HUES6 (cell line): ENCODE measurements around the gene TIMM29.
A peak's percentile ranks its signal among the peaks of the same experiment; 100 is the strongest.
"Not testable (repeated sequence)": the region's sequence is repeated elsewhere in the genome, so short reads cannot be mapped to it uniquely, and the experiment has no call there.

Experiments
- H3K27ac ChIP-seq: 2 replicates; pipeline ENCODE4 v1.7.0; 2013; ENCODE audit warnings: low read depth, mild to moderate bottlenecking, low read length, inconsistent platforms
- H3K27me3 ChIP-seq: 2 replicates; pipeline ENCODE4 v1.6.1; 2013; ENCODE audit warnings: low read length; ENCODE audit not compliant: control insufficient read depth, insufficient read depth
- H3K36me3 ChIP-seq: 2 replicates; pipeline ENCODE4 v1.6.1; 2013; ENCODE audit warnings: low read length; ENCODE audit not compliant: control insufficient read depth, insufficient read depth
- H3K4me1 ChIP-seq: 2 replicates; pipeline ENCODE4 v1.6.1; 2013; ENCODE audit warnings: low read length; ENCODE audit not compliant: control insufficient read depth, insufficient read depth
- H3K4me3 ChIP-seq: 2 replicates; pipeline ENCODE4 v1.5.1; 2013; ENCODE audit warnings: low read depth, low read length
- H3K9ac ChIP-seq: one replicate; pipeline ENCODE4 v1.6.1; 2013; ENCODE audit warnings: mild to moderate bottlenecking, low read length
- H3K9me3 ChIP-seq: 2 replicates; pipeline ENCODE4 v1.6.1; 2013; ENCODE audit warnings: low read depth, low read length; ENCODE audit not compliant: control insufficient read depth, insufficient read depth

Gene TIMM29

DNA sequence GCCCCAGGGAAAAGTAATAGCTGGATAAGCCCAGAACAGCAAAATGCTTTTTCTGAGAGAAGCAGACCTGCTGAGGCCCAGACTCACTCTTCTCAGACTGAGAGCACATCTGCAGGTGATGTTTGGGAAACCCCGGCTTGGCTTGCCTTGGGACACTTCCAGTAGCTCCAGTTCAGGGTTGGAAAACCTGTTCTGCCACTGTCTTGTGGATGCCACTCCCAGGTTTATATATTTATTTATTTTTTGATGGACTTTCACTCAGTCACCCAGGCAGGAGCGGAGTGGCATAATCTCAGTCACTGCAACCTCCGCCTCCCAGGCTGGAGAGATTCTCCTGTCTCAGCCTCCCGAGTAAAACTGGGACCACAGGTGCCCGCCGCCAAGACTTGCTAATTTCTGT, 24.2 kb downstream of the TIMM29 start:
- H3K27ac ChIP-seq: no peak overlapping the region
- H3K36me3 ChIP-seq: no peaks in the 10 kb centered on the region
- H3K9ac ChIP-seq: no peak overlapping the region
- H3K27me3 ChIP-seq: no peaks in the 10 kb centered on the region
- no peaks in the 10 kb centered on the region for H3K9me3 ChIP-seq
- no peak overlapping the region for H3K4me3 ChIP-seq
- no peaks in the 10 kb centered on the region for H3K4me1 ChIP-seq

DNA sequence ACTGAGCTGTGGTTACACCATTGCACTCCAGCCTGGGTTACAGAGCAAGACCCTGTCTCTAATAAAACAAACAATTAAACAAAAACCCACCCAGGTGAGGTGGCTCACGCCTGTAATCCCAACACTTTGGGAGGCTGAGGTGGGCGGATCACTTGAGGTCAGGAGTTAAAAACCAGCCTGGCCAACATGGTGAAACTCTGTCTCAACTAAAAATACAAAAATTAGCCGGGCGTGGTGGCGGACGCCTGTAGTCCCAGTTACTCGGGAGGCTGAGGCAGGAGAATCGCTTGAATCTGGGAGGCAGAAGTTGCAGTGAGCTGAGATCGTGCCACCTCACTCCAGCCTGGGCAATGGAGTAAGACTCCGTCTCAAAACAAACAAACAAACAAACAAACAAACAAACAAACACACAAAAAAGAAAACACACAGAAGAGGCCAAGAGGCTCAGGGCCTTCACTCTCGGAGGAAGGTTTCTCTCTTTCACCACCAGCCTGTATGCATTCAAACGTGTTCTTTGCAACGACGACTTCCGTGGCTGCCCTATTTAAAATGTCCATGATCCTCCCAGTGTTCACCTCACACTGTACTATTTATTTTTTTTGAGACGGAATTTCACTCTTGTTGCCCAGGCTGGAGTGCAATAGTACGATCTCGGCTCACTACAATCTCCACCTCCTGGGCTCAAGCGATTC, 30.8 kb downstream of the TIMM29 start:
- not testable (repeated sequence) for H3K9ac ChIP-seq, H3K27ac ChIP-seq, H3K36me3 ChIP-seq, H3K27me3 ChIP-seq, H3K4me3 ChIP-seq, H3K4me1 ChIP-seq, H3K9me3 ChIP-seq

DNA sequence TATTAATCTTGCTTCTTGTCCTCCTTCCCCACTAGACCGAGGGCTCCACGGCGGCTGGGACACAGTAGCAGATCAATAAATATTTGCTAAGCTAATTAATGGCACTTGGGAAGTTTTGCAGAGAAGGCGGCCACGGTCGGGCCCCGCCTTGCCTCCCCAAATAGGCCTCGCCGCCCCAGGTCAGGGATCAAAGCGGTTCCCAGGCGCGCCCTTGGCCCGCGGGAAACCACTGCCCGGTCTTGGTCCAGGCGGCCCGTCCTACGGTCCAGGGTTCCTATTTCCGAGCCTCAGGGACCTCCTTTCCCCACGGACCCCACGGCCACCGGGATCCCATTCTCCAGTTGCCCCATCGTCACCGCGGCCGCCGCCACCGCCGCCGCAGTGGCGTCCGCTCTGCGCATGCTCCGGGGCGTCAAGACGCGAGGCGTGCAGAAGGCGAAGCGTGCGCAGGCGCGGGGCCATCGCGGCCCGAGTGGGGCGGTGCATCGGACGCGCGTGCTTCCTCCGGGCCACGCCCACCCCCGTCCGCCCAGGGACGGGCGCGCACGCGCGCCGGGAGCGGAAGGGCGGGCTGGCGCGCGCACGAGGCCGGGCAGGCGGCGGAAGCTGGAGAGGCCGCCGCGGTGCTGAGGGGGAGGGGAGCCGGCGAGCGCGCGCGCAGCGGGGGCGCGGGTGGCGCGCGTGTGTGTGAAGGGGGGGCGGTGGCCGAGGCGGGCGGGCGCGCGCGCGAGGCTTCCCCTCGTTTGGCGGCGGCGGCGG, 31.9 kb downstream of the TIMM29 start, which contains the start of gene SMARCA4:
Gene SMARCA4, plus strand, starts transcription at position 717 of the 759 bp plus-strand sequence. CDS start 23,122 bp downstream, outside the sequence.
- H3K27ac ChIP-seq: peak within 1 kb of the TSS; percentile 91
- H3K9me3 ChIP-seq: no peaks in the 10 kb centered on the region
- H3K4me3 ChIP-seq: peak within 1 kb of the TSS; percentile 94
- no peaks in the 10 kb centered on the region for H3K27me3 ChIP-seq
- H3K4me1 ChIP-seq: no peaks in the 10 kb centered on the region
- peak within 1 kb of the TSS; percentile 96 for H3K9ac ChIP-seq
- 0 out of 2 replicates have a peak, but pooled peaks cover 2% of the 10 kb centered on the region for H3K36me3 ChIP-seq

DNA sequence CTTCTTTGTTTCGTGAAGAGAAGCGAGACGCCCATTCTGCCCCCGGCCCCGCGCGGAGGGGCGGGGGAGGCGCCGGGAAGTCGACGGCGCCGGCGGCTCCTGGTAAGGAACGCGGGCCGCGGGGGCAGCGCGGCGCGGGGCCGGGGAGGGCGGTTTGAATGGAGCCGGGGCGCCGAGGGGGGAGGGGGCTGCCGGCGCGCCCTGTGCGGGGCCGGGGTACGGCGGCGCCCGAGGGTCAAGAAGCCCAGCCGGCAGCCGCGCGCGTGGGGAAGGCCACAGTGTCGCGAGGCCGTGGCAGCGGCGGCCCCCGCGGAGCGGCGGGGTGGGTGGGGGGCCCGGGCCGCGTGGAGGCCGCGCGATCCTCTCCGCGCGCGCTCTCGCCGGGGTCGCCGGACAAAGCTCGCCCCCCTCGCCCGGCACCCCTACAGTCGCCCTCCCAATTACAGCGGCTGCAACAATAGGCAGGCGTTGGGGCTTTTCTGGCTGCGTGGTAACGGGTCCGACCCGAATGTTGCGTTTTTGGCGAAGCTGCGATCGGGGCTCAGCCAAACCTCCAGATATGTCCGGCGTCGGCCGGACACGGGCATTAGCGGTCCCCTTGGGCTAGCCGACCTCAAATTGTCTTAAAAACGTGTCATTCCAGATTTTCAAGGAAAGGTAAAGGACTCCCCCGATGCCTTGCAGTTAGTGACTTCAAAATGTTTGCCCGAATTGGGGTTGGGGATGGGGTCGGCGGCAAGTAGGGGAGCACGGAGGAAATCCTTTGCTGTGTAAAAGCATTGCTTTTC, 32.7 kb downstream of the TIMM29 start:
- Histone ChIP-seq H3K4me1 (peaks cover 2% of the 10 kb centered on the region; the same call in 1 of the 2 replicates), H3K27me3 (no peaks in the 10 kb centered on the region), H3K9ac (peak overlapping the region; percentile 95), H3K9me3 (no peaks in the 10 kb centered on the region), H3K36me3 (0 out of 2 replicates have a peak, but pooled peaks cover 2% of the 10 kb centered on the region), H3K27ac (peak overlapping the region; percentile 85; the same call in 1 of the 2 replicates), H3K4me3 (peak overlapping the region; percentile 94)

DNA sequence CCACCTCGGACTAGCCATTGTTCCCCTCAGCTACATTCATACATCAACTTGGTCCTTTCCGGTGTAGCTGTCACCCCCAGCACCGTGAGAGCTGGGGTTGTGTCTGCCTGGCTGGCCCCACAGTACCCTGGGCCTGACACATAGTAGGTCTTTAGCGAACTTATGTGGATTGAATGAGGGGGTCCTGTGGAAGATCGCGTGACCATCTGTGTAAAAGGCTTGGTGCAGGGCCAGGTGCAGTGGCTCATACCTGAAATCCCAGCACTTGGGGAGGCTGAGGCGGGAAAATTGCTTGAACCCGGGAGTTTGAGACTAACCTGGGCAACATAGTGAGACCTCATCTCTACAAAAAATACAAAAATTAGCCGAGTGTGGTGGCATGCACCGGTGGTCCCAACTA, 34.3 kb downstream of the TIMM29 start:
- H3K4me3 ChIP-seq: peak overlapping the region; percentile 12; the same call in 1 of the 2 replicates
- H3K9me3 ChIP-seq: no peaks in the 10 kb centered on the region
- H3K9ac ChIP-seq: no peak overlapping the region
- no peak overlapping the region for H3K27ac ChIP-seq
- 0 out of 2 replicates have a peak, but pooled peaks cover 2% of the 10 kb centered on the region for H3K36me3 ChIP-seq
- peaks cover 3% of the 10 kb centered on the region; the same call in 1 of the 2 replicates for H3K4me1 ChIP-seq
- no peaks in the 10 kb centered on the region for H3K27me3 ChIP-seq

DNA sequence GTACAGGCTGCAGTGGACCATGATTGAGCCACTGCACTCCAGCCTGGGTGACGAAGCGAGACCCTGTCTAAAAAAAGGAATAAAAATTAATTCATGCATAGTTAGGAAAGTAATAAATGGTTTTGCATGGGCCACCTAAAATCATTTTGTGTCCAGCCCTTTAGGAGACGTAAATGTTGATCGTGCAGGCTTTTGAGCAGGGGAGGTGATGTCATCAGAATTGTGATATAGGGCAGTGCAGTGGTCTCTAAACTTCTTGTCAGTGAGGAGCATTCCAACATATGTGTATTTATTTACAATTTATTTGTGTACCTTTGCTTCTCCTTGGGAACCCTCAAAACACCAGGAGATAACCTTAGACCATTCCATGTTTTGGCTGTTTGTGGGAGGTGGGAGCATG, 35.3 kb downstream of the TIMM29 start:
- Histone ChIP-seq H3K27ac (no peak overlapping the region), H3K36me3 (0 out of 2 replicates have a peak, but pooled peaks cover 2% of the 10 kb centered on the region), H3K9me3 (no peaks in the 10 kb centered on the region), H3K4me1 (peaks cover 11% of the 10 kb centered on the region), H3K9ac (no peak overlapping the region), H3K4me3 (no peak overlapping the region), H3K27me3 (no peaks in the 10 kb centered on the region)

DNA sequence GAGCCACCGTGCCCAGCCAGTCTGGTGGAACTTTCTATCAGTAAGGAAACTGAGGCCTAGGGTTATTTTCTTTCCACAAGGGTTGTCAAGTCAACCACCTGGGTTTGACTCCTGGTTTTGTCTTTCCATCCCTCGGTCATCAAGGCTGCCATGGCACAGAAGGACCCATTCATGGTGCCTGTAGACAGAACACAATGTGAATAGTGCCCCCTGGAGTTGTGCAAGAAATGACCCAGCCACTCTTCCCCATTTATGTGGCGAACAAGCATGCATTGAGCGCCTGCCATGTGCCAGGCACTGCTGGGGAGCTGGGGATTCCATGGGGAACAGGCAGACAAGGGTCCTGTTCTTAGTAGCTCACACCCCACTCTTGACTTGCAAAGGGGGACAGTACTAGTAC, 36.3 kb downstream of the TIMM29 start:
- H3K9me3 ChIP-seq: no peaks in the 10 kb centered on the region
- 0 out of 2 replicates have a peak, but pooled peaks cover 2% of the 10 kb centered on the region for H3K36me3 ChIP-seq
- no peaks in the 10 kb centered on the region for H3K27me3 ChIP-seq
- no peak overlapping the region for H3K4me3 ChIP-seq
- no peak overlapping the region for H3K9ac ChIP-seq
- no peak overlapping the region for H3K27ac ChIP-seq
- H3K4me1 ChIP-seq: peaks cover 14% of the 10 kb centered on the region

DNA sequence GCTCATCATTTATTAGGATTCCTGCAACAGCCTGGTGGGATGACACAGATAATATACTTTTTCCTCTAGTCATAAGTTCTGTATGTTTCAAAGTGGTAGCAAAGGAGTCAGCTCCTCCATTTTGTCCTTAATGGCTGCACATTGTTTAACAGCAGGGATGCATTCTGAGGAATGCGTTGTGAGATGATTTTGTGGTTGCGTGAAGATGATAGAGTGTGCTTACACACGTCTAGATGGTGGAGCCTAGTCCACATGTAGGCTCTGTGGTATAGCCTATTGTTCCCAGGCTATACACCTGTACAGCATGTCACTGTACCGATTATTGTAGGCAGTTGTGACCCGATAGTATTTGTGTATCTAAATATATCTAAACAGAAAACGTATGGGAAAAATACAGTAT, 36.8 kb downstream of the TIMM29 start:
- H3K9me3 ChIP-seq: no peaks in the 10 kb centered on the region
- H3K36me3 ChIP-seq: 0 out of 2 replicates have a peak, but pooled peaks cover 2% of the 10 kb centered on the region
- H3K4me3 ChIP-seq: no peak overlapping the region
- H3K27me3 ChIP-seq: no peaks in the 10 kb centered on the region
- peaks cover 14% of the 10 kb centered on the region for H3K4me1 ChIP-seq
- H3K27ac ChIP-seq: no peak overlapping the region
- H3K9ac ChIP-seq: no peak overlapping the region

DNA sequence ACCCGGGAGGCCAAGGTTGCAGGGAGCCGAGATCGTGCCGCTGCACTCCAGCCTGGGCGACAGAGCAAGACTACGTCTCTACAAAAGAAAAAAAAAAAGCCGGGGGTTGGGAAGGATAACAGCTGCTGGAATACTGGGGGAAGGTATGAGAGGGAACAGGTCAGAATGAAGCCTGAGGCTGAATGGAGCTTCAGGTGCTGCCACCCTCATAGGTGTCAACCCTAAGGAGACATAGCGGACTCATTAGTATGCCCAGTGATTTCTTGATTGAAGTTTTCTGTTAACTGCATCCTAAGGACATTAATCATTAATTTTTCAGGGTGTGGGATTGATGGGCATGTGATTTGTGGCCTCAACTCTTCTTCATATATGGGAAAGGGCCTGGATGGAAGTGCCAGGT, 38.2 kb downstream of the TIMM29 start:
- Histone ChIP-seq H3K4me1 (peaks cover 14% of the 10 kb centered on the region), H3K27ac (no peak overlapping the region), H3K27me3 (no peaks in the 10 kb centered on the region), H3K4me3 (no peak overlapping the region), H3K9ac (no peak overlapping the region), H3K36me3 (peaks cover 5% of the 10 kb centered on the region; the same call in 1 of the 2 replicates), H3K9me3 (no peaks in the 10 kb centered on the region)

DNA sequence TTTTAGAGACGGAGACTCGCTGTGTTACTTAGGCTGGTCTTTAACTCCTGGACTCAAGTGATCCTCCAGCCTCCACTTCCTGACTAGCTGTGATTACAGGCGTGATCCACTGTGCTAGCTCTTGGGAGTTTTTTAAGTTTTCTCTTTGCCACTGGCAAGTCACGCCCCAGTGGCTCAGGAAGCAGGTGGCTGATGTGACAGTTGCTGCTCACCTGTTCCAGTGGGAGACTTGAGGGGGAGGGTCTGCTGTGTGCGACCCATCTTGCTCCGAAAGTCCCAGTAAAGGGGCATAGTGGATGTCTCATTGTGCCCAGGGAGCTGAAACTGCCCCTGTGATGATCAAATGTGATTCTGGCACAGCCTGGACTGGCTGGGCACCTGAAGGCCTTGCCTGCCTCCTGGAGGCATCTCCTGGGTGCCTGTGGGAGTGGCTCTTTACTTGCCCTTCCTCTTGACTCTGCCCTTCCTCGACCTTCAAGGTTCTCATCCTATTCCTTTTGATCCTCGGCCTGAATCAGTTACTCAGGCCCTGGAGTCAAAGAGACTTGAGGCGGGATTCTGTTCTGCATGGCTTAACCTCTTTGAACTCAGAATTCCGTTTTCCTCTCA, 40.0 kb downstream of the TIMM29 start:
- no peak overlapping the region for H3K4me3 ChIP-seq
- H3K4me1 ChIP-seq: peaks cover 14% of the 10 kb centered on the region
- peaks cover 9% of the 10 kb centered on the region for H3K36me3 ChIP-seq
- no peak overlapping the region for H3K9ac ChIP-seq
- no peak overlapping the region for H3K27ac ChIP-seq
- H3K27me3 ChIP-seq: no peaks in the 10 kb centered on the region
- peaks cover 8% of the 10 kb centered on the region; the same call in 1 of the 2 replicates for H3K9me3 ChIP-seq
